22Rv1 (cell line): ENCODE data around the gene NEURL1.
"Not testable (repeated sequence)": the region's sequence is repeated elsewhere in the genome, so short reads cannot be mapped to it uniquely, and the experiment has no call there.

ENCODE experiments used
- ZFX ChIP-seq: fragments of 450-650 bp; IDR thresholded peaks from 2 replicates; pipeline ENCODE4 v1.6.1; 2017; ENCODE audit warnings: antibody characterized with exemption, borderline replicate concordance
- TF ChIP-seq, protein P1 (sequence below): fragments of 450-650 bp; IDR thresholded peaks from 2 replicates; pipeline ENCODE4 v1.5.1; 2017; ENCODE audit warnings: mild to moderate bottlenecking

DNA sequence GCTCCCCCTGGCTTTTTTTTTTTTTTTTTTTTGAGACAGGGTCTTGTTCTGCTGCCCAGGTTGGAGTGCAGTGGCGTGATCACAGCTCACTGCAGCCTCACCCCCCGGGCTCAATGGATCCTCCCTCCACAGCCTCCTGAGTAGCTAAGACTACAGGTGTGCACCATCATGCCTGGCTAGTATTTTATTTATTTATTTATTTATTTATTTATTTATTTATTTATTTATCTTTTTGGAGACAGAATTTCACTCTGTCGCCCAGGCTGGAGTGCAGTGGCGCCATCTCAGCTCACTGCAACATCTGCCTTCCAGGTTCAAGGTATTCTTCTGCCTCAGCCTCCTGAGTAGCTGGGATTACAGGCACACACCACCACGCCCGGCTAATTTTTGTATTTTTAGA, 10.3 kb downstream of the NEURL1 start:
- TF ChIP-seq, protein P1, sequence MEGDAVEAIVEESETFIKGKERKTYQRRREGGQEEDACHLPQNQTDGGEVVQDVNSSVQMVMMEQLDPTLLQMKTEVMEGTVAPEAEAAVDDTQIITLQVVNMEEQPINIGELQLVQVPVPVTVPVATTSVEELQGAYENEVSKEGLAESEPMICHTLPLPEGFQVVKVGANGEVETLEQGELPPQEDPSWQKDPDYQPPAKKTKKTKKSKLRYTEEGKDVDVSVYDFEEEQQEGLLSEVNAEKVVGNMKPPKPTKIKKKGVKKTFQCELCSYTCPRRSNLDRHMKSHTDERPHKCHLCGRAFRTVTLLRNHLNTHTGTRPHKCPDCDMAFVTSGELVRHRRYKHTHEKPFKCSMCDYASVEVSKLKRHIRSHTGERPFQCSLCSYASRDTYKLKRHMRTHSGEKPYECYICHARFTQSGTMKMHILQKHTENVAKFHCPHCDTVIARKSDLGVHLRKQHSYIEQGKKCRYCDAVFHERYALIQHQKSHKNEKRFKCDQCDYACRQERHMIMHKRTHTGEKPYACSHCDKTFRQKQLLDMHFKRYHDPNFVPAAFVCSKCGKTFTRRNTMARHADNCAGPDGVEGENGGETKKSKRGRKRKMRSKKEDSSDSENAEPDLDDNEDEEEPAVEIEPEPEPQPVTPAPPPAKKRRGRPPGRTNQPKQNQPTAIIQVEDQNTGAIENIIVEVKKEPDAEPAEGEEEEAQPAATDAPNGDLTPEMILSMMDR, result not testable (repeated sequence)
- not testable (repeated sequence) for TF ChIP-seq ZFX
